GM19455 (cell line): ENCODE measurements around the gene APC2.
"Not testable (repeated sequence)": the region's sequence is repeated elsewhere in the genome, so short reads cannot be mapped to it uniquely, and the experiment has no call there.

Experiments used
- ATAC-seq: cut with Tn5 transposase; IDR thresholded peaks from one replicate; pipeline ENCODE4 v1.9.1; 2021; ENCODE audit not compliant: unreplicated experiment

APC2 gene

DNA sequence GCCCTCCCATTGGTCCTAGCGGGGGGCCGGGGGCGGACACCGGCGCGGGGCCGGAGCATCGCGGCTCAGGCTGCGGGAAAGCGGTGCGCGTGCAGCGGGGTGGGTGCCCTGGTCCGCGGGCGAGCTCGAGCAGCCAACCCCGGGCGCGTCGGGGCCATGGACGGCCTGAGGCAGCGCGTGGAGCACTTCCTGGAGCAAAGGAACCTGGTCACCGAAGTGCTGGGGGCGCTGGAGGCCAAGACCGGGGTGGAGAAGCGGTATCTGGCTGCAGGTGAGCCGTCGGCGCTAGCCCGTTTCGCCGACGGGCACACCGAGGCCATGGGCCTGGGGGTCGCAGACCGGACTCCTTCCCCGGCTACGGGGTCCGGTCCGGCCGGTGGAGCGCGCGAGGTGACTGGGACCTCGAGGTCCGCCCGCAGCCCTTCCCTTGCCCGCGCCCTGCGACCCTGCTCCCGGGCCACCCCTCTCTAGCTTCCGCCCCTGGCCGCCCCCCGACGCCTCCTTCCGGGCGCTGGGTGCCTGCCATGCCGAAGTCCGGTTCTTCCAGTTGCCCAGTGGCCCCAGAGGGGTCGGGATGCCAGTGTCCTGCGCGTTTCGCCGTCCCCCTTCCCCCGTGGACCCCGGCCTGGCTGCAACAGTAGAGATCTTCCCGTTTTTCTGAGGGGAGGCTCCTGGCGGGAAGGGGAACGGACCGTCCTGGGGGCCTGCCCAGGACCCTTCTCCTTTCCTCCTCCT lies 41.4 kb downstream of the APC2 start, which contains the start of gene REEP6:
Gene REEP6 (plus strand): TSS at position 68 of the 735 bp plus-strand sequence. CDS start 89 bp downstream, at position 157.
- peak; percentile 3 for ATAC-seq

DNA sequence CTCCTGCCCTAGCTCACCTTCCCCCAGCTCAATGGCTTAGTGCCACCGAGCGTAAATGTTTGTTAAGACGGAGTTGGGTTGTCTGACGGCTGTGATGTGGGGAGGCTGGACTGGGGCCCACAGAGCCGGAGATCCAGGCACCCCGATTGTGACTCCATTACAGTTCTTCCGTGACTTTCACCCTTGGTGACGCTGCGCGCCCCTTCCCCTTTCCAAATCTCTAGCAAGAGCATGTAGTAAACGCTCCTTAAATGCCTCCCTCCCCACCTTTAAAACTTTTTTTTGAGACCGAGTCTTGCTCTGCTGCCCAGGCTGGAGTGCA lies 41.9 kb downstream of the APC2 start:
- ATAC-seq: no peak

- ATAC-seq: no peak
These were observed 42.6 kb downstream of the APC2 start for GRCh38 chr19:1492474-1493006.

DNA sequence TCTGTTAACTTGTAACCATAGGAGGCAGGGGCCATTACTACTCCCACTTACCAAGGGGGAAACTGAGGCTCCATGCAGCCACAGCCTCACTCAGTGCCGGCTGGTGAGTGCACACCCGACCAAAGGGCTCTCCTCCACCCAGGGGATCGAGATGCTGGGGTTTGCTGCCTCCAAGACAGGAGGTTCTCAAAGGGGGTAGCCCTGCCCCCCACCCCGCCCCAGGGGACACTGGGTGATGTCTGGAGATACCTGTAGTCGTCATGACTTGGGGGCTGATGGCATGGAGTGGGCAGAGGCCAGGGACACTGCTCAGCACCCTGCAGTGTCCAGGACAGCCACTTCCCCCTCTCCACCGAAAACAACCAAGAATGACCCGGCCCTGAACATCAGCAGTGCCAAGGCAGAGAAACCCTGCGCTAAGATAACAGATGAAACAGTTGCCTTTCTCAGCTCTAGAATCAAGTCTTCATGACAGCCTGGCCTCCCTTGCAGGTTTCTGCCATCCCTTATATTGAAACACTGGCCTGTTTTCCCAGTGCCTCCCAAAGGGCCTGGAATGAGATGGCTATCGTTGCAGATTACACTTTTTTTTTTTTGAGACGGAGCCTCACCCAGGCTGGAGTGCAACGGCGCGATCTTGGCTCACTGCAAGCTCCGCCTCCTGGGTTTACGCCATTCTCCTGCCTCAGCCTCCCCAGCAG lies 44.3 kb downstream of the APC2 start:
- ATAC-seq: no peak

GRCh38 chr19:1495051-1495798 lies 45.3 kb downstream of the APC2 start:
- no peak for ATAC-seq

GRCh38 chr19:1495799-1496713 lies 46.1 kb downstream of the APC2 start:
- ATAC-seq: no peak

DNA sequence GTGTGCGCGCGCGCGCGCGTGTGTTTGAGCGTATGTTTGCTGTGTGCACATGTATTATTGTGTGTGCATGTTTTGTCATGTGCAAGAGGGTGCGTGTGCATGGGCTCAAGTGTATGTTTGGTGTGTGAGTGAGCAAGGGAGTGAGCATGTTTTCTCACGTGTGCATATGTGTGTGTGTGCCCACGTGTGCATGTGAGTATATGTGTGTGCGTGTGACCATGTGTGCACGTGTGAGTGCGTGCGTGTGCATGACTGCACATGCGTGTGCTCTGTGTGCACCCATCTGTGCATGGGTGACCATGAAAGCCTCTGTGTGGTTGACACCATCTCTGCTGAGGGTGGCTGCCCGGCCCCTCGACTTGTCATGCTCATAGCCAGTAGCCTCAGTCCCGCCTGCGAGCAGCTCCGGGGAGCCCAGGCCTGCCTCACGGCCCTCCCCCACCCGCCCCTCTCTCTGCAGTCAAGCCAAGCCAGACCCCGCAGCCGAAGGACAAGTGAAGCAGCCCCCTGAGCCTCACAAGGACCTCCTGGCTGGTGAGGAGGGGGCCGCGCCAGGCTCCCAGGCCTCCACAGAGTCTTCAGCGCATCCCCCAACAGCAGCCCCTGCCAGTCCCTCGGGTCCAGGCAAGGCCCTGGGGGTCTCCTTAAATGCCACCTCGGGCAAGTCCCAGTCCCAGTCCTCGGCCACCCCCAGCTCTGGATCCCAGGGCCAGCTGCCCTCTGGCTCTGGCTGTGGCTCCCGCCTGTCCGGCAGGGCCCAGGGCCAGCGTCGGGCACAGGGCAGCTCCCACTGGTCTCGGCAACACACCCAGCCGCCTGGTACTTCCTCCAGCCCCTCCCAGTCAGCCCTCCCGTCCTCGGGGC lies 47.0 kb downstream of the APC2 start:
- ATAC-seq: no peak

GRCh38 chr19:1497578-1498235 lies 47.8 kb downstream of the APC2 start:
- ATAC-seq: no peak

GRCh38 chr19:1499231-1499630 lies 49.3 kb downstream of the APC2 start:
- ATAC-seq: not testable (repeated sequence)

DNA sequence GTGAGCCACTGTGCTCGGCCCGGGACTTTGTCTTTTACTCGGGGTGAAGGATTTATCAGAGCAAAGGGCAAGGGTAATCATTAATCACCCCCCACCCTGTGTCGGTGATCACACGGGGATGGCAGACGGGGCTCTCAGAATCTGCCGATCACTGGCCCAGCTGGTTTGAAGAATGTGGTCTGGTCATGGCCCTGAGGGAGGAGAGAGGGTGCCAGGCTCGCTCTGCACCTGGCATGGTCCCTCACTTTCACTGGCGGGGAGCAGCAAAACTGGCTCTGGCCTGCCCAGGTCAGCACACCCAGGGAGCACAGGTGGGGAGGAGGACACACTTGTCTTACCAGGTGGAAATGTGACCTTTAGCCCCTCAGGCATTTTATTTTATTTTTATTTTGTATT lies 51.3 kb downstream of the APC2 start:
- no peak for ATAC-seq

GRCh38 chr19:1502433-1503088 lies 52.6 kb downstream of the APC2 start:
- no peak for ATAC-seq

GRCh38 chr19:1503089-1503924 lies 53.4 kb downstream of the APC2 start:
- no peak for ATAC-seq

- no peak for ATAC-seq
These were observed 54.2 kb downstream of the APC2 start for GRCh38 chr19:1503925-1504773.

- ATAC-seq: no peak
These were observed 55.1 kb downstream of the APC2 start for GRCh38 chr19:1505012-1505411.

- no peak for ATAC-seq
These were observed 56.3 kb downstream of the APC2 start for GRCh38 chr19:1505991-1506881.

DNA sequence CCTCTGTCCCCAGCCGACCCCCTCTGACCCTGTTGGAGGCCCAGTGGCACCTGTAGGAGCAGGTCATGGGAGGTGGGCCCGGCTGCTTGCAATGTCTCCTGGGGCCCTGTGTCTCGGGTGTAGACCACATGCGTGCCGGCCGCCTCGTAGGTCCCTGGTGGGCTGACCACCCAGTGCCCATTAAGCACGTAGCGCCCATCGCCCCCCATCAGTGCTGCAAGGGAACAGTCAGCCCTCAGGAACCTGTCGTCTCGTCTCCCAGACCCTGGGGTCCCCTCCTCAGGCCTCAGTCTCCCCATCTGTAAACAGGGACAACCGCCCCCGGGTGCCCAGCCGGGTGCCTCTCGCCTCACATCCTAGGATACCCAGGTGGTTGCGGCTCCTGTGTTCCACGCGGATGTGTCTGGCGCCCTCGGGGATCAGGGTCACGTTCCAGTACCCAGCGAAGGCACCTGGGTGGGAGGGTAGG lies 57.3 kb downstream of the APC2 start:
- ATAC-seq: no peak
